GM23338 (cell line): ENCODE results near the gene MUC5AC. TPM values are rescaled to one million over a fixed set of nuclear protein-coding genes. Genes with fewer than 3 reads are reported as not detected.

Experiments used
- ATAC-seq: fragments of 200-7000 bp; cut with Tn5 transposase; 3 replicates; pipeline ENCODE4 v1.9.1; 2020
- DNase-seq: peaks from one replicate; pipeline ENCODE4 v3.0.0-alpha.2; 2015; ENCODE audit warnings: low spot score
- H2AFZ ChIP-seq: fragments of 200-600 bp; sonication (generic); 2 replicates; pipeline ENCODE4 v1.8.0; 2016; ENCODE audit warnings: antibody characterized with exemption, mild to moderate bottlenecking, moderate library complexity
- H3F3A ChIP-seq: fragments of 200-600 bp; sonication (generic); replicated peaks from 2 replicates; pipeline ENCODE4 v1.8.0; 2017; ENCODE audit warnings: antibody characterized with exemption, mixed run types, low read depth
- H3K27ac ChIP-seq: fragments of 200-600 bp; sonication (generic); 2 replicates; pipeline ENCODE4 v1.6.1; 2016; ENCODE audit warnings: low read depth
- H3K27me3 ChIP-seq: fragments of 200-600 bp; sonication (generic); 2 replicates; pipeline ENCODE4 v1.8.0; 2016; ENCODE audit warnings: mild to moderate bottlenecking, mixed run types, moderate library complexity; ENCODE audit not compliant: insufficient read depth
- H3K36me3 ChIP-seq: fragments of 200-600 bp; sonication (generic); 2 replicates; pipeline ENCODE4 v1.8.0; 2016; ENCODE audit warnings: mild to moderate bottlenecking; ENCODE audit not compliant: insufficient read depth
- H3K4me1 ChIP-seq: fragments of 200-600 bp; sonication (generic); 2 replicates; pipeline ENCODE4 v1.8.0; 2016; ENCODE audit warnings: mild to moderate bottlenecking, moderate library complexity; ENCODE audit not compliant: insufficient read depth
- H3K4me2 ChIP-seq: fragments of 200-600 bp; sonication (generic); 2 replicates; pipeline ENCODE4 v1.7.1; 2017; ENCODE audit warnings: mixed run types
- H3K4me3 ChIP-seq: fragments of 200-600 bp; sonication (generic); 2 replicates; pipeline ENCODE4 v1.6.1; 2016; ENCODE audit warnings: mixed run types
- H3K79me2 ChIP-seq: fragments of 200-600 bp; sonication (generic); replicated peaks from 2 replicates; pipeline ENCODE4 v1.8.0; 2017; ENCODE audit warnings: mild to moderate bottlenecking; ENCODE audit not compliant: insufficient read depth
- H3K9me2 ChIP-seq: fragments of 200-600 bp; sonication (generic); 2 replicates; pipeline ENCODE4 v1.8.0; 2017; ENCODE audit not compliant: insufficient read depth
- H4K20me1 ChIP-seq: fragments of 200-600 bp; sonication (generic); replicated peaks from 2 replicates; pipeline ENCODE4 v1.8.0; 2017; ENCODE audit warnings: mild to moderate bottlenecking; ENCODE audit not compliant: insufficient read depth
- H3K27ac Mint-ChIP-seq: 2 replicates; pipeline ENCODE4 v1.8.0; 2020; ENCODE audit warnings: inconsistent platforms, mild to moderate bottlenecking, moderate library complexity, mixed read lengths
- H3K27me3 Mint-ChIP-seq: 3 replicates; pipeline ENCODE4 v1.8.0; 2022; ENCODE audit warnings: low read depth, mild to moderate bottlenecking, moderate library complexity, mixed read lengths, inconsistent platforms; ENCODE audit not compliant: insufficient read depth, poor library complexity
- H3K36me3 Mint-ChIP-seq: 3 replicates; pipeline ENCODE4 v1.8.0; 2021; ENCODE audit warnings: low read depth, mild to moderate bottlenecking, inconsistent platforms, moderate library complexity, mixed read lengths
- H3K4me1 Mint-ChIP-seq: 3 replicates; pipeline ENCODE4 v1.8.0; 2020; ENCODE audit warnings: mild to moderate bottlenecking, inconsistent platforms, mixed read lengths
- H3K4me3 Mint-ChIP-seq: 3 replicates; pipeline ENCODE4 v1.8.0; 2021; ENCODE audit warnings: moderate library complexity, mild to moderate bottlenecking, inconsistent platforms, mixed read lengths
- H3K9me3 Mint-ChIP-seq: 3 replicates; pipeline ENCODE4 v1.8.0; 2020; ENCODE audit warnings: moderate library complexity, mild to moderate bottlenecking, inconsistent platforms, mixed read lengths
- CREB1 ChIP-seq: fragments of 250-450 bp; sonication (Bioruptor Pico); IDR thresholded peaks from 2 replicates; pipeline ENCODE4 v1.5.0; 2020; ENCODE audit warnings: low read depth, mild to moderate bottlenecking, moderate library complexity
- EZH2phosphoT487 ChIP-seq: fragments of 200-600 bp; sonication (generic); IDR thresholded peaks from one replicate; pipeline ENCODE4 v1.8.1; 2018; ENCODE audit warnings: antibody characterized with exemption; ENCODE audit not compliant: unreplicated experiment
- JUNB ChIP-seq: IDR thresholded peaks from one replicate; pipeline ENCODE4 v1.6.1; 2016; ENCODE audit warnings: antibody characterized with exemption; ENCODE audit not compliant: unreplicated experiment
- polyA plus RNA-seq: library from polyadenylated mRNA; unstranded; fragments of >200 nt; fragmentation: Nextera tagmentation; extraction: Ambion mirVana; gene quantifications from 2 replicates; pipeline ENCODE4 v1.2.1, GENCODE V29; 2016
- total RNA-seq: library from RNA; depleted of rRNA; stranded (reverse); fragments of >200 nt; shearing (Covaris generic); gene quantifications from 2 replicates; pipeline ENCODE4 v1.2.3, GENCODE V29; 2014
- TF ChIP-seq, protein P1 (sequence below): fragments of 250-450 bp; sonication (Bioruptor Pico); IDR thresholded peaks from 2 replicates; pipeline ENCODE4 v1.5.0; 2020; ENCODE audit warnings: mild to moderate bottlenecking, moderate library complexity
- TF ChIP-seq, protein P2 (sequence below), 2 experiments: fragments of 200-600 bp in 1 of 2; sonication (generic) in 1 of 2; conservative IDR thresholded peaks; 2 replicates each; pipeline versions ENCODE4 v1.5.1 to v1.6.1; 2016 to 2017; ENCODE audit warnings: antibody characterized with exemption in 2 of 2, low read depth in 2 of 2, mild to moderate bottlenecking in 2 of 2, moderate library complexity in 1 of 2
- TF ChIP-seq, protein P3 (sequence below): IDR thresholded peaks from 2 replicates; pipeline ENCODE4 v1.6.1; 2016; ENCODE audit warnings: antibody characterized with exemption
- TF ChIP-seq, protein P4 (sequence below): IDR thresholded peaks from one replicate; pipeline ENCODE4 v1.6.1; 2018; ENCODE audit warnings: antibody characterized with exemption; ENCODE audit not compliant: unreplicated experiment

Gene MUC5AC
- total and polyA plus RNA-seq, 2 experiments from 2014 or later = not detected

DNA sequence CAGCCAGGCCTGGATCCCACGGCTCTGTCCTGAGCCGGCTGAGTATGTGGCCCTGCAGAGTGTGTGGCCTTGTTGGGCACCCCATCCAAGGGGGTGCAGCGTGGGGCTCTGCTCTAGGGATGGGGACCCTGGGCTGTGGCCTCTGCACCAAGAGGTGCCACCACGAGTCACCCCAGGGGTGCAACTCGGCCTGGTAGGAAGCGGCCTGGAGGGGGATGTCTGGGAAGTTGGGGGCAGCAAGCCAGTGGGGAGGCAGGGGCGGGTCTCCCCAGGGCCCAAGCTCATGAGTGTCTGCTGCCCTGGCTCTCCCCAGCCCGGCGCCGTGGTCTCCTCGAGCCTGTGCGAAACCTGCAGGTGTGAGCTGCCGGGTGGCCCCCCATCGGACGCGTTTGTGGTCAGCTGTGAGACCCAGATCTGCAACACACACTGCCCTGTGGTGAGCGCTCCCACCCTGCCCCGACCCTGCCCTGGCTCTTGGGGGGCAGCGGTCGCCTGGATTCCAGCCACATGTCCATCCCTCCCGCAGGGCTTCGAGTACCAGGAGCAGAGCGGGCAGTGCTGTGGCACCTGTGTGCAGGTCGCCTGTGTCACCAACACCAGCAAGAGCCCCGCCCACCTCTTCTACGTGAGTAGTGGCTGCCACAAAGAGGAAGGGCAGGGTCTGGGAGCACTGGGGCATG lies 40.9 kb downstream of the MUC5AC start:
- TF ChIP-seq, protein P1, sequence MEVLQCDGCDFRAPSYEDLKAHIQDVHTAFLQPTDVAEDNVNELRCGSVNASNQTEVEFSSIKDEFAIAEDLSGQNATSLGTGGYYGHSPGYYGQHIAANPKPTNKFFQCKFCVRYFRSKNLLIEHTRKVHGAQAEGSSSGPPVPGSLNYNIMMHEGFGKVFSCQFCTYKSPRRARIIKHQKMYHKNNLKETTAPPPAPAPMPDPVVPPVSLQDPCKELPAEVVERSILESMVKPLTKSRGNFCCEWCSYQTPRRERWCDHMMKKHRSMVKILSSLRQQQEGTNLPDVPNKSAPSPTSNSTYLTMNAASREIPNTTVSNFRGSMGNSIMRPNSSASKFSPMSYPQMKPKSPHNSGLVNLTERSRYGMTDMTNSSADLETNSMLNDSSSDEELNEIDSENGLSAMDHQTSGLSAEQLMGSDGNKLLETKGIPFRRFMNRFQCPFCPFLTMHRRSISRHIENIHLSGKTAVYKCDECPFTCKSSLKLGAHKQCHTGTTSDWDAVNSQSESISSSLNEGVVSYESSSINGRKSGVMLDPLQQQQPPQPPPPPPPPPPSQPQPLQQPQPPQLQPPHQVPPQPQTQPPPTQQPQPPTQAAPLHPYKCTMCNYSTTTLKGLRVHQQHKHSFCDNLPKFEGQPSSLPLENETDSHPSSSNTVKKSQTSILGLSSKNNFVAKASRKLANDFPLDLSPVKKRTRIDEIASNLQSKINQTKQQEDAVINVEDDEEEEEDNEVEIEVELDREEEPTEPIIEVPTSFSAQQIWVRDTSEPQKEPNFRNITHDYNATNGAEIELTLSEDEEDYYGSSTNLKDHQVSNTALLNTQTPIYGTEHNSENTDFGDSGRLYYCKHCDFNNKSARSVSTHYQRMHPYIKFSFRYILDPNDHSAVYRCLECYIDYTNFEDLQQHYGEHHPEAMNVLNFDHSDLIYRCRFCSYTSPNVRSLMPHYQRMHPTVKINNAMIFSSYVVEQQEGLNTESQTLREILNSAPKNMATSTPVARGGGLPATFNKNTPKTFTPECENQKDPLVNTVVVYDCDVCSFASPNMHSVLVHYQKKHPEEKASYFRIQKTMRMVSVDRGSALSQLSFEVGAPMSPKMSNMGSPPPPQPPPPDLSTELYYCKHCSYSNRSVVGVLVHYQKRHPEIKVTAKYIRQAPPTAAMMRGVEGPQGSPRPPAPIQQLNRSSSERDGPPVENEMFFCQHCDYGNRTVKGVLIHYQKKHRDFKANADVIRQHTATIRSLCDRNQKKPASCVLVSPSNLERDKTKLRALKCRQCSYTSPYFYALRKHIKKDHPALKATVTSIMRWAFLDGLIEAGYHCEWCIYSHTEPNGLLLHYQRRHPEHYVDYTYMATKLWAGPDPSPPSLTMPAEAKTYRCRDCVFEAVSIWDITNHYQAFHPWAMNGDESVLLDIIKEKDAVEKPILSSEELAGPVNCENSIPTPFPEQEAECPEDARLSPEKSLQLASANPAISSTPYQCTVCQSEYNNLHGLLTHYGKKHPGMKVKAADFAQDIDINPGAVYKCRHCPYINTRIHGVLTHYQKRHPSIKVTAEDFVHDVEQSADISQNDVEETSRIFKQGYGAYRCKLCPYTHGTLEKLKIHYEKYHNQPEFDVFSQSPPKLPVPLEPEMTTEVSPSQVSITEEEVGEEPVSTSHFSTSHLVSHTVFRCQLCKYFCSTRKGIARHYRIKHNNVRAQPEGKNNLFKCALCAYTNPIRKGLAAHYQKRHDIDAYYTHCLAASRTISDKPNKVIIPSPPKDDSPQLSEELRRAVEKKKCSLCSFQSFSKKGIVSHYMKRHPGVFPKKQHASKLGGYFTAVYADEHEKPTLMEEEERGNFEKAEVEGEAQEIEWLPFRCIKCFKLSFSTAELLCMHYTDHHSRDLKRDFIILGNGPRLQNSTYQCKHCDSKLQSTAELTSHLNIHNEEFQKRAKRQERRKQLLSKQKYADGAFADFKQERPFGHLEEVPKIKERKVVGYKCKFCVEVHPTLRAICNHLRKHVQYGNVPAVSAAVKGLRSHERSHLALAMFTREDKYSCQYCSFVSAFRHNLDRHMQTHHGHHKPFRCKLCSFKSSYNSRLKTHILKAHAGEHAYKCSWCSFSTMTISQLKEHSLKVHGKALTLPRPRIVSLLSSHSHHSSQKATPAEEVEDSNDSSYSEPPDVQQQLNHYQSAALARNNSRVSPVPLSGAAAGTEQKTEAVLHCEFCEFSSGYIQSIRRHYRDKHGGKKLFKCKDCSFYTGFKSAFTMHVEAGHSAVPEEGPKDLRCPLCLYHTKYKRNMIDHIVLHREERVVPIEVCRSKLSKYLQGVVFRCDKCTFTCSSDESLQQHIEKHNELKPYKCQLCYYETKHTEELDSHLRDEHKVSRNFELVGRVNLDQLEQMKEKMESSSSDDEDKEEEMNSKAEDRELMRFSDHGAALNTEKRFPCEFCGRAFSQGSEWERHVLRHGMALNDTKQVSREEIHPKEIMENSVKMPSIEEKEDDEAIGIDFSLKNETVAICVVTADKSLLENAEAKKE (CRISPR knock-in tag) = no peak
- TF ChIP-seq, protein P2, sequence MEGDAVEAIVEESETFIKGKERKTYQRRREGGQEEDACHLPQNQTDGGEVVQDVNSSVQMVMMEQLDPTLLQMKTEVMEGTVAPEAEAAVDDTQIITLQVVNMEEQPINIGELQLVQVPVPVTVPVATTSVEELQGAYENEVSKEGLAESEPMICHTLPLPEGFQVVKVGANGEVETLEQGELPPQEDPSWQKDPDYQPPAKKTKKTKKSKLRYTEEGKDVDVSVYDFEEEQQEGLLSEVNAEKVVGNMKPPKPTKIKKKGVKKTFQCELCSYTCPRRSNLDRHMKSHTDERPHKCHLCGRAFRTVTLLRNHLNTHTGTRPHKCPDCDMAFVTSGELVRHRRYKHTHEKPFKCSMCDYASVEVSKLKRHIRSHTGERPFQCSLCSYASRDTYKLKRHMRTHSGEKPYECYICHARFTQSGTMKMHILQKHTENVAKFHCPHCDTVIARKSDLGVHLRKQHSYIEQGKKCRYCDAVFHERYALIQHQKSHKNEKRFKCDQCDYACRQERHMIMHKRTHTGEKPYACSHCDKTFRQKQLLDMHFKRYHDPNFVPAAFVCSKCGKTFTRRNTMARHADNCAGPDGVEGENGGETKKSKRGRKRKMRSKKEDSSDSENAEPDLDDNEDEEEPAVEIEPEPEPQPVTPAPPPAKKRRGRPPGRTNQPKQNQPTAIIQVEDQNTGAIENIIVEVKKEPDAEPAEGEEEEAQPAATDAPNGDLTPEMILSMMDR (conservative IDR thresholded peaks at IDR 0.05; ENCODE audit: low read depth in 2 of 2) = no peak
- no peaks in the 10 kb centered on the region for H3K9me2 ChIP-seq
- H4K20me1 ChIP-seq = no peaks in the 10 kb centered on the region
- no peaks in the 10 kb centered on the region for H3F3A ChIP-seq
- ATAC-seq (no peak), DNase-seq (no peak)
- Mint-ChIP-seq H3K4me1 (no peaks in the 10 kb centered on the region), H3K27ac (no peak overlapping the region), H3K9me3 (no peaks in the 10 kb centered on the region), H3K4me3 (no peak overlapping the region), H3K27me3 (peaks cover 6% of the 10 kb centered on the region), H3K36me3 (no peaks in the 10 kb centered on the region)
- no peaks in the 10 kb centered on the region for H3K27me3 ChIP-seq
- H3K4me1 ChIP-seq = no peaks in the 10 kb centered on the region
- no peak overlapping the region for H3K4me2 ChIP-seq
- H2AFZ ChIP-seq = no peak overlapping the region
- H3K4me3 ChIP-seq = no peak overlapping the region
- no peak overlapping the region for H3K27ac ChIP-seq
- H3K79me2 ChIP-seq = no peaks in the 10 kb centered on the region
- H3K36me3 ChIP-seq = no peaks in the 10 kb centered on the region

DNA sequence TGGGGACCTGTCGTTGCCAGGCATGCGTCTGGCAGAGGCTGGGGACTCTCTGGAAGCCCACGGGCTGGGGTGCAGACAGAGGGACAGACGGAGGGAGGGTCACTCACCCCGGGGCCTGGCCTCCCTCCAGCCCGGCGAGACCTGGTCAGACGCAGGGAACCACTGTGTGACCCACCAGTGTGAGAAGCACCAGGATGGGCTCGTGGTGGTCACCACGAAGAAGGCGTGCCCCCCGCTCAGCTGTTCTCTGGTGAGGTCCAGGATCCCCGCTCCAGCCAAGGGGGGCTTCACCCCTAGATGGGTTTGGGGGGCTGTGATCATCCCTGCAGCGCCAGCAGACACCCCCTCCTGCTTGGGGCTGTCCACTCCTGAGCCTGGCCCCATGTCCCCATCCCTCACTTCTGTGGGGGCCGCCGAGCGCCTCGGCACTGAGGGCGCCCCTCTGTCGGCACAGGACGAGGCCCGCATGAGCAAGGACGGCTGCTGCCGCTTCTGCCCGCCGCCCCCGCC lies 41.5 kb downstream of the MUC5AC start:
- no peak overlapping the region for H3K4me3 ChIP-seq
- no peak overlapping the region for H3K27ac Mint-ChIP-seq
- no peak overlapping the region for H3K4me3 Mint-ChIP-seq
- H3K4me2 ChIP-seq = no peak overlapping the region
- no peaks in the 10 kb centered on the region for H3K36me3 Mint-ChIP-seq
- no peaks in the 10 kb centered on the region for H3K4me1 Mint-ChIP-seq
- peaks cover 6% of the 10 kb centered on the region for H3K27me3 Mint-ChIP-seq
- H3K27ac ChIP-seq = no peak overlapping the region
- no peak for DNase-seq
- no peak for ATAC-seq
- H2AFZ ChIP-seq = no peak overlapping the region
- no peaks in the 10 kb centered on the region for H3K9me2 ChIP-seq
- no peaks in the 10 kb centered on the region for H4K20me1 ChIP-seq
- no peaks in the 10 kb centered on the region for H3K27me3 ChIP-seq
- no peaks in the 10 kb centered on the region for H3K4me1 ChIP-seq
- H3K79me2 ChIP-seq = no peaks in the 10 kb centered on the region
- no peaks in the 10 kb centered on the region for H3K9me3 Mint-ChIP-seq
- no peaks in the 10 kb centered on the region for H3K36me3 ChIP-seq
- H3F3A ChIP-seq = no peaks in the 10 kb centered on the region
- TF ChIP-seq, protein P3, sequence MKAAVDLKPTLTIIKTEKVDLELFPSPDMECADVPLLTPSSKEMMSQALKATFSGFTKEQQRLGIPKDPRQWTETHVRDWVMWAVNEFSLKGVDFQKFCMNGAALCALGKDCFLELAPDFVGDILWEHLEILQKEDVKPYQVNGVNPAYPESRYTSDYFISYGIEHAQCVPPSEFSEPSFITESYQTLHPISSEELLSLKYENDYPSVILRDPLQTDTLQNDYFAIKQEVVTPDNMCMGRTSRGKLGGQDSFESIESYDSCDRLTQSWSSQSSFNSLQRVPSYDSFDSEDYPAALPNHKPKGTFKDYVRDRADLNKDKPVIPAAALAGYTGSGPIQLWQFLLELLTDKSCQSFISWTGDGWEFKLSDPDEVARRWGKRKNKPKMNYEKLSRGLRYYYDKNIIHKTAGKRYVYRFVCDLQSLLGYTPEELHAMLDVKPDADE = no peak
- no peak for TF ChIP-seq CREB1
- TF ChIP-seq JUNB = no peak
- TF ChIP-seq, protein P4, sequence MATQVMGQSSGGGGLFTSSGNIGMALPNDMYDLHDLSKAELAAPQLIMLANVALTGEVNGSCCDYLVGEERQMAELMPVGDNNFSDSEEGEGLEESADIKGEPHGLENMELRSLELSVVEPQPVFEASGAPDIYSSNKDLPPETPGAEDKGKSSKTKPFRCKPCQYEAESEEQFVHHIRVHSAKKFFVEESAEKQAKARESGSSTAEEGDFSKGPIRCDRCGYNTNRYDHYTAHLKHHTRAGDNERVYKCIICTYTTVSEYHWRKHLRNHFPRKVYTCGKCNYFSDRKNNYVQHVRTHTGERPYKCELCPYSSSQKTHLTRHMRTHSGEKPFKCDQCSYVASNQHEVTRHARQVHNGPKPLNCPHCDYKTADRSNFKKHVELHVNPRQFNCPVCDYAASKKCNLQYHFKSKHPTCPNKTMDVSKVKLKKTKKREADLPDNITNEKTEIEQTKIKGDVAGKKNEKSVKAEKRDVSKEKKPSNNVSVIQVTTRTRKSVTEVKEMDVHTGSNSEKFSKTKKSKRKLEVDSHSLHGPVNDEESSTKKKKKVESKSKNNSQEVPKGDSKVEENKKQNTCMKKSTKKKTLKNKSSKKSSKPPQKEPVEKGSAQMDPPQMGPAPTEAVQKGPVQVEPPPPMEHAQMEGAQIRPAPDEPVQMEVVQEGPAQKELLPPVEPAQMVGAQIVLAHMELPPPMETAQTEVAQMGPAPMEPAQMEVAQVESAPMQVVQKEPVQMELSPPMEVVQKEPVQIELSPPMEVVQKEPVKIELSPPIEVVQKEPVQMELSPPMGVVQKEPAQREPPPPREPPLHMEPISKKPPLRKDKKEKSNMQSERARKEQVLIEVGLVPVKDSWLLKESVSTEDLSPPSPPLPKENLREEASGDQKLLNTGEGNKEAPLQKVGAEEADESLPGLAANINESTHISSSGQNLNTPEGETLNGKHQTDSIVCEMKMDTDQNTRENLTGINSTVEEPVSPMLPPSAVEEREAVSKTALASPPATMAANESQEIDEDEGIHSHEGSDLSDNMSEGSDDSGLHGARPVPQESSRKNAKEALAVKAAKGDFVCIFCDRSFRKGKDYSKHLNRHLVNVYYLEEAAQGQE = no peak
- TF ChIP-seq EZH2phosphoT487 = no peak
